GM12873 (cell line): Measurements from ENCODE around the gene SLC35E4.

Experiments
- CTCF ChIP-seq: IDR thresholded peaks from 2 replicates; pipeline ENCODE4 v1.5.1; 2012; ENCODE audit warnings: low read depth, mild to moderate bottlenecking, moderate library complexity, low read length, control low read depth; ENCODE audit not compliant: insufficient read depth; ENCODE audit errors: missing control alignments

The SLC35E4 gene

GRCh38 chr22:30607300-30607930 lies 28.2 kb upstream of the SLC35E4 start:
- TF ChIP-seq CTCF: no peak

- no peak for TF ChIP-seq CTCF
Measured at GRCh38 chr22:30607939-30608338, 27.6 kb upstream of the SLC35E4 start.

GRCh38 chr22:30609260-30610185 lies 26.1 kb upstream of the SLC35E4 start:
- TF ChIP-seq CTCF: no peak

DNA sequence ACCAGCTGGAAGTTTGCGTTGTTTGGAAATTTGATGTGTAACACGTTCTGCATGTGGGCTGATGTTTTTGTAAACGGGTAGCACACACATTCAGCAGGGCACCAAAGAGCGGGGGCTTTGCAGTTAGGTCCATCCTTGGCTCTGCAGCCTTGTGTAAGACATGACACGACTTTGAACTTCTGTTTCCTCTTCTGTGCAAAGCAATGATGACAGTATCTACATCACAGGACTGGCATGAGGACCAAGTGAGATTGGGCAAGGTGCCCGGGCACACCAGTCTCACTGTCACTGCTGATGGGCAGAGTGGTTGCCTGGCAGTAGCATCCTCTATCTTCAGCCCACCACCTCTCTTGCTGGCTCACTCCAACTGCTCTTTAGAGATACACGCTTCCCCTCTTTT lies 25.3 kb upstream of the SLC35E4 start:
- no peak for TF ChIP-seq CTCF

GRCh38 chr22:30611197-30611596 lies 24.4 kb upstream of the SLC35E4 start:
- no peak for TF ChIP-seq CTCF

- peak; percentile 13 for TF ChIP-seq CTCF
Measured at GRCh38 chr22:30612789-30613188, 22.8 kb upstream of the SLC35E4 start.

GRCh38 chr22:30614268-30614667 lies 21.3 kb upstream of the SLC35E4 start:
- TF ChIP-seq CTCF: no peak
